ENCODE data around the gene EIF4E1B.

- TF ChIP-seq CTCF (conservative IDR thresholded peaks at IDR 0.05; ENCODE audit: low read depth in 2 of 2) (no peak), EZH2 (IDR thresholded peaks at IDR 0.05; ENCODE audit: low read depth, unreplicated experiment) (no peak), REST (IDR thresholded peaks at IDR 0.05; ENCODE audit: unreplicated experiment) (no peak), EZH2phosphoT487 (IDR thresholded peaks at IDR 0.05; ENCODE audit: unreplicated experiment) (no peak), ZNF462 (CRISPR knock-in tag; IDR thresholded peaks at IDR 0.05) (no peak), STAT1 (IDR thresholded peaks at IDR 0.05; ENCODE audit: unreplicated experiment) (no peak)
Measured at GRCh38 chr5:176640616-176641015, 10.1 kb downstream of the EIF4E1B start.
